HG03103 (cell line): Measurements from ENCODE around the gene CYP3A7.
"Not testable (repeated sequence)": the region's sequence is repeated elsewhere in the genome, so short reads cannot be mapped to it uniquely, and the experiment has no call there.

Experiments used
- ATAC-seq: cut with Tn5 transposase; IDR thresholded peaks from one replicate; pipeline ENCODE4 v1.9.1; 2021; ENCODE audit warnings: low read depth; ENCODE audit not compliant: unreplicated experiment

Gene CYP3A7

GRCh38 chr7:99674995-99675742 is 59.8 kb downstream of the CYP3A7 start:
- ATAC-seq, result no peak

GRCh38 chr7:99672573-99672972 is 62.4 kb downstream of the CYP3A7 start:
- no peak for ATAC-seq

- ATAC-seq, result no peak
Observed at GRCh38 chr7:99669782-99670181, 65.2 kb downstream of the CYP3A7 start.

- no peak for ATAC-seq
Observed at GRCh38 chr7:99668541-99668940, 66.5 kb downstream of the CYP3A7 start.

GRCh38 chr7:99667179-99667578 is 67.8 kb downstream of the CYP3A7 start:
- no peak for ATAC-seq

- ATAC-seq, result no peak
Observed at GRCh38 chr7:99666013-99666395, 69.0 kb downstream of the CYP3A7 start.

GRCh38 chr7:99665312-99666012 is 69.5 kb downstream of the CYP3A7 start:
- ATAC-seq, result no peak

GRCh38 chr7:99657879-99658278 is 77.1 kb downstream of the CYP3A7 start:
- ATAC-seq, result not testable (repeated sequence)
